HK-2 (cell line): ENCODE data around the gene AP1M1.
A peak's percentile ranks its signal among the peaks of the same experiment; 100 is the strongest.

Experiments used
- DNase-seq: peaks from one replicate; pipeline ENCODE4 v3.0.0-alpha.2; 2018; ENCODE audit not compliant: unreplicated experiment

Gene AP1M1

GRCh38 chr19:16185123-16185767 lies 12.5 kb upstream of the AP1M1 start, which contains the start of gene FAM32A:
Gene FAM32A (plus strand): TSS chr19:16185410. CDS start chr19:16185443, 33 bp downstream.
- DNase-seq = peak; percentile 99

GRCh38 chr19:16185768-16186123 lies 12.0 kb upstream of the AP1M1 start:
- DNase-seq = peak; percentile 52

- DNase-seq = no peak
Observed at GRCh38 chr19:16188521-16188920, 9.2 kb upstream of the AP1M1 start.

- no peak for DNase-seq
Observed at GRCh38 chr19:16190198-16190597, 7.5 kb upstream of the AP1M1 start.

GRCh38 chr19:16190736-16191135 lies 7.0 kb upstream of the AP1M1 start:
- DNase-seq = no peak

- DNase-seq = no peak
Observed at GRCh38 chr19:16191216-16191908, 6.3 kb upstream of the AP1M1 start.

- DNase-seq = no peak
Observed at GRCh38 chr19:16193466-16193865, 4.2 kb upstream of the AP1M1 start.

GRCh38 chr19:16197188-16197621 lies 506 bp upstream of the AP1M1 start:
- no peak for DNase-seq

- no peak for DNase-seq
Observed at GRCh38 chr19:16198370-16198651, 600 bp downstream of the AP1M1 start.

GRCh38 chr19:16199275-16199932 lies 1.7 kb downstream of the AP1M1 start:
- DNase-seq = no peak

- no peak for DNase-seq
Observed at GRCh38 chr19:16200038-16201010, 2.6 kb downstream of the AP1M1 start.

GRCh38 chr19:16201011-16201391 lies 3.3 kb downstream of the AP1M1 start:
- no peak for DNase-seq

- DNase-seq = no peak
Observed at GRCh38 chr19:16202320-16203255, 4.9 kb downstream of the AP1M1 start.

- no peak for DNase-seq
Observed at GRCh38 chr19:16203256-16204004, 5.7 kb downstream of the AP1M1 start.

GRCh38 chr19:16204005-16204294 lies 6.2 kb downstream of the AP1M1 start:
- no peak for DNase-seq

GRCh38 chr19:16205205-16206045 lies 7.7 kb downstream of the AP1M1 start:
- no peak for DNase-seq

GRCh38 chr19:16206046-16206605 lies 8.4 kb downstream of the AP1M1 start:
- no peak for DNase-seq

GRCh38 chr19:16206637-16207036 lies 8.9 kb downstream of the AP1M1 start:
- DNase-seq = no peak

- no peak for DNase-seq
Observed at GRCh38 chr19:16207063-16207462, 9.4 kb downstream of the AP1M1 start.
